GM12873 (cell line): ENCODE results near the gene GASK1B.

Experiments
- TF ChIP-seq, protein P1 (sequence below): IDR thresholded peaks from 2 replicates; pipeline ENCODE4 v1.5.1; 2012; ENCODE audit warnings: low read depth, mild to moderate bottlenecking, moderate library complexity, low read length, control low read depth; ENCODE audit not compliant: insufficient read depth; ENCODE audit errors: missing control alignments

The GASK1B gene

DNA sequence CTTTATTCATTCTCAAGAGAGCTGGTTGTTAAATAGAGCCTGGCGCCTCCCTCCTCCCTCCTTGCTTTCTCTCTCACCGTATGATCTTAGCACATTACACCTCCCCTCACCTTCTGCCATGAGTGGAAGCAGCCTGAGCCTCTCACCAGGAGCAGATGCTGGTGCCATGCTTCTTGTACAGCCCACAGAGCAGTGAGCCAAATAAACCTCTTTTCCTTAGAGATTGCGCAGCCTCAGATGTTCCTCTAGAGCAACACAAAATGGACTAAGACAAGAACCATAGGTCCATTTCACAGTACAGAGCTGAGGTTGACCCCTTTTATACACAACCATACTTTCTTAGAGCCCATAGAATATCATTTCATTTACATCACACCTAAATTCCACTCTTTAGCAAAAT lies 27.4 kb upstream of the GASK1B start:
- TF ChIP-seq, protein P1, sequence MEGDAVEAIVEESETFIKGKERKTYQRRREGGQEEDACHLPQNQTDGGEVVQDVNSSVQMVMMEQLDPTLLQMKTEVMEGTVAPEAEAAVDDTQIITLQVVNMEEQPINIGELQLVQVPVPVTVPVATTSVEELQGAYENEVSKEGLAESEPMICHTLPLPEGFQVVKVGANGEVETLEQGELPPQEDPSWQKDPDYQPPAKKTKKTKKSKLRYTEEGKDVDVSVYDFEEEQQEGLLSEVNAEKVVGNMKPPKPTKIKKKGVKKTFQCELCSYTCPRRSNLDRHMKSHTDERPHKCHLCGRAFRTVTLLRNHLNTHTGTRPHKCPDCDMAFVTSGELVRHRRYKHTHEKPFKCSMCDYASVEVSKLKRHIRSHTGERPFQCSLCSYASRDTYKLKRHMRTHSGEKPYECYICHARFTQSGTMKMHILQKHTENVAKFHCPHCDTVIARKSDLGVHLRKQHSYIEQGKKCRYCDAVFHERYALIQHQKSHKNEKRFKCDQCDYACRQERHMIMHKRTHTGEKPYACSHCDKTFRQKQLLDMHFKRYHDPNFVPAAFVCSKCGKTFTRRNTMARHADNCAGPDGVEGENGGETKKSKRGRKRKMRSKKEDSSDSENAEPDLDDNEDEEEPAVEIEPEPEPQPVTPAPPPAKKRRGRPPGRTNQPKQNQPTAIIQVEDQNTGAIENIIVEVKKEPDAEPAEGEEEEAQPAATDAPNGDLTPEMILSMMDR = no peak

DNA sequence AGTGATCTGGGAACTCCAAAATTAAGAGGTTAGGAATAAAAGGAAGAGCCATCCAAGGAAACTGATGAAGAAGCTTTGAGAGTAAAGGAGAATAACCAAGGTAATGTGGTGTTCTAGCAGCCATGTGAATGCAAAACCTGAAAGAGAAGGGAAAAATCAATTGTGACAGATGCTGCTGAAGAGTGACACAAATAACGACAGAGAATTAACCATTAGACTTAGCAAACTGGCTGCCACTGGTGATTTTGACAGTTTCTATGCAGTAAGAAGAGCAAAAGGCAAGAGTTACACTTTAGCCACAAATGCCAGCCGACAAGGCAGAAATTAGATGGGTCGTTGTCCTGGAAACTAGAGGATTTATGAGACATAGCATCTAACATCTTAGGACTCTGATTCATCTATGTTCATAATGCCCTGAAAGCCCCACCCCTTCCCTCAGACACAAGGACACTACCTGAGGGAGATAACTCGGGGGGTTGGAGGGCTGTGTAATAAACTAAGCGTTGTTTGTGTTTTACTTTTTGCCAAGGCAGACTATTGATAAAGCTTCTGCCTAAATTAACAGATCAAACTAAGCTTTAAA lies 24.5 kb upstream of the GASK1B start:
- TF ChIP-seq, protein P1 = no peak

DNA sequence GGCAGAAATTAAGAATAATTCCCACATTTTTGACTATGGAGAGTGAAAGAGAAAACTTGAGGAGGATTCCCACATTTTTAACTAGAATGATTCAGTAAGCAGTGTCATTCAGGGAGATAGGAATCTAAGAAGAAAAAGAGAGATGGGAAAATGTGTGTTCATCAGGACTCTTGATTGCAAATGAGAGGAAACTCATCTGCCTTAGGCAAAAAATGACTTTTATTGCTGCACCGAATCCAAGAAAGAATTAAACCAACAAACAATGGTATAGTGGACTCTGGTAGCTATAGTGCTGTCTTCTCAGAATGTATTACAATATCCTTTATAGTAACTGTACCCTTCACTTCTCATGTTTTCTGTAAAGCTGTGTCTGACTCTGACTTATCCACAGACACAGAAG lies 22.5 kb upstream of the GASK1B start:
- TF ChIP-seq, protein P1 = no peak

DNA sequence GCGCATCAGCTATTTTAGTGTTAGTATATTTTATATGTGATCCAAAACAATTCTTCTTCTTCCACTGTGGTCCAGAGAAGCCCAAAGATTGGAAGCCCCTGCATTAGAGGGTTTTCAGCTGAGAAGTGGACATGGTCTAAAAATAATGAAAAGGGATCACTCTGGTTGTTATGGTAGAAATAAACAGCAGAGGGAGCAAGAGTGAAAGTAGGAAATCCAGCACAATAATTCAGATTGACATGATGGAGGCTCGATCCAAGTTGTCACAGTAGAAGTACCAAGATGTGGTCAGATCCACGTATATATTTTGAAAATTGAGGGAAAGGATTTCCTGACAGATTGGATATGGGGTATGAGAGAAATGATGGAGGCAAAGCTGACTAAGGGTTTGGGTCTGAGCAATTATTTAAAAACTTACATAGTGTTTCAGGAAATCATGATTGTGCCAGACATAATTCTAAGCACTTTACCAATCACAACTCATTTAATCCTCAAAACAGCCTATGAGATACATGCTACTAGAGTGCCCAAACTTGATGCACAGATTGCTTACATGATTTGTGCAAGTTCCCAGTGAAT lies 20.4 kb upstream of the GASK1B start:
- TF ChIP-seq, protein P1 = peak; percentile 57

DNA sequence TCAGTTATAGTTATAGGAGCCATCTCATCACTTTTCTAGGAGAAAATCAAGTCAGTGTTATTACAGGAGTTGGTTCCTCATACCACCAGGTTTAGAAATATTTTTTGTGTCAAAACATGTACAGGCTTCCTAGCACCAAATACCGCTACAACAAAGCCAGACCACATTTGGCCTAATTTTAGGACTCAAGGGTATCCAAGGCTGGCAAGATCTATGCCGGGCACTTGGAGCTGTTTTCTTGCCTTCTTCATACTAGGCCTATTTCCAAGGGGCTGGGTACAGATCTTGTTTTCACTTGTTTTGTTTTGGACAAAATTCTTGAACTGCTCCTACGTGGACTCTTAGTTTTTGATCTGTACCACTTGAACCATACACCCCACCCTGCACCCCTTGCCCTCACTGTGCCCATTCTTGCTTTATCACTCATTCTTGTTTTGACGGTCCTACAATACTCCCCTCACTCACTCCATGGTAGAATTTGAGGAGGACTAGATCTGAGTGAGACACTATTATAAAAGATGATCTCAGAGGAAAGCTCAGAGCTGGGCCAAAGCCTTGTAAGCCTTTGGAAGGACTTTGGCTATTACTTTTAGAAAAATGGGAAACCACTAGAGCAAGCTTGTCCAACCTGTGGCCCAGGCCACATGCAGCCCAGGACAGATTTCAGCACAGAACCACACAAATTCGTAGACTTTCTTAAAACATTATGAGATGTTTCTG lies 19.8 kb upstream of the GASK1B start:
- TF ChIP-seq, protein P1 = no peak

DNA sequence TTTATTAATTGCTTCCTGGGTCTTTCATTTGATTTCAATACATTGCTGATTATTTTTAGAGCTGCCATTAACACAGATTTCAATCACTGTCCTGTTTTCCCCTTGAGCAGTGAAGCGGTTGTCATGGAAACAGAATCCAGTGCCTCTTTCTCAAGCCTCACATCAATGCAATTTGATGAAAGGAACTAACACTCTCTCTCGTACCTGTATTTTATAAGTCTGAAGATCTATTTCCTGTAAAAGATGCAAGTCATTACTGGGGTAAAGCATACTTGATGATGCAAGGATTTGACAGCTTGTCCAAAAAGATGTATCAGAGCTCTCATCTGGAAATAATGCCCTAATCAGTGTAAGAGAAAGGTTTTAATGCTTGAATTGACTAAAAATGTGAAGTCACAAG lies 17.9 kb upstream of the GASK1B start:
- TF ChIP-seq, protein P1 = no peak

DNA sequence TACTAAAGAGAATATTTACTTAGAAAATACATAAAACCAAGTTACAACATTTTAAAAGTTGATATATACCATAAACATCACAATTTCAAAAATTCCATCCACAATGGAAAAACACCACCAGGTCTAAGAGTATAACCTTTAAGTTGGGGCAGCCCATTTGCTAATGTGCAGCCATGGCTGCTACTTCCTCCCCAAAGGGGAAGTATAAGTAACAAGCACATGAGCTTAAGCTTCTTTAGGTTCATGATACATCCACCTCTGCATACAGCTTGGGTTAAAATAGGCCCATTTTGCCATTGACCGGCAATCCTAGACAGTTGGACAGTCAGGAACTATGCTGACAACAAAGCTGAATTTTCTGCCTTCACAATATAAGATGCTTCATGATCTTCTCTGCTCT lies 16.6 kb upstream of the GASK1B start:
- TF ChIP-seq, protein P1 = no peak
